Measurements from ENCODE around the gene PXK.
A peak's percentile ranks its signal among the peaks of the same experiment; 100 is the strongest.
"Not testable (repeated sequence)": the region's sequence is repeated elsewhere in the genome, so short reads cannot be mapped to it uniquely, and the experiment has no call there.

Gene PXK

DNA sequence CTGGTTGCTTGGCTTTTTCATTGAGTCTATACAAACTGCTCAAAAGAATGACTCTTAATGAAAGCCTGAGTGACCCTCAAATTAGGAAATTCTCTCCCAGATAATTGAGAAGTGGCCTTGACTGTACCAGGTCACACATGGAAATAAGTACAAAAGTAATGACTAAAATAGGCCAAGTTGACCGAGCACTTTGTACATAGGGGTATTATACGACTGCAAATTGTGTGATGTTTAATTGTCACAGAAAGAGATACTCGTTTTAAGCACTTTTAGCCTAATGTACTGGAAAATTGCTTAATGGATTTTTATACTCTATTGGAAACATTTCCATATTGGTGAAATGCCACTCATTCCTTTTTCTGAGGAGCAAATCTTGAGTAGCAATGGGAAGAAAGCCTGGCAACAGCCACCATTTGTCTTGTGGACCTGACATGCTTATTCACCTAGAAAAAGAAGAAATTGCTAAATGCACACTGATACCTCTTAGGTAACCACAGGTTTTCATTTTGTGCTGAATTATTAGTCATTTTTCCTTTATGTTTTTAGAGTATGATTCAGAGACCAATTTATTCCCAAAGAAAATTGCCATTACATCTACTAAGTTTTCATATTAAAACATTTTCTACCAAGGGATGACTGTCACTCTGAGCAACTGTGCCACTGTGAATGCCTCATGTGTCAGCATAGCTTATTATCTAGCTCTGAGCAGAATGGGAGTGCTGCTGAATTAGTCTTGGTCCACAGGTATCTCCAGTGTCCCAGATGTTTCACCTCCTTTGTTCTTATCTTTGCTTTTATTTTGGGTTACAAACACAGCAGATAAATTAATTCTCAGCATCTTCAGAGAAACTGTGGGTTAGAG lies 8.9 kb upstream of the PXK start:
- DNase-seq, result no peak

DNA sequence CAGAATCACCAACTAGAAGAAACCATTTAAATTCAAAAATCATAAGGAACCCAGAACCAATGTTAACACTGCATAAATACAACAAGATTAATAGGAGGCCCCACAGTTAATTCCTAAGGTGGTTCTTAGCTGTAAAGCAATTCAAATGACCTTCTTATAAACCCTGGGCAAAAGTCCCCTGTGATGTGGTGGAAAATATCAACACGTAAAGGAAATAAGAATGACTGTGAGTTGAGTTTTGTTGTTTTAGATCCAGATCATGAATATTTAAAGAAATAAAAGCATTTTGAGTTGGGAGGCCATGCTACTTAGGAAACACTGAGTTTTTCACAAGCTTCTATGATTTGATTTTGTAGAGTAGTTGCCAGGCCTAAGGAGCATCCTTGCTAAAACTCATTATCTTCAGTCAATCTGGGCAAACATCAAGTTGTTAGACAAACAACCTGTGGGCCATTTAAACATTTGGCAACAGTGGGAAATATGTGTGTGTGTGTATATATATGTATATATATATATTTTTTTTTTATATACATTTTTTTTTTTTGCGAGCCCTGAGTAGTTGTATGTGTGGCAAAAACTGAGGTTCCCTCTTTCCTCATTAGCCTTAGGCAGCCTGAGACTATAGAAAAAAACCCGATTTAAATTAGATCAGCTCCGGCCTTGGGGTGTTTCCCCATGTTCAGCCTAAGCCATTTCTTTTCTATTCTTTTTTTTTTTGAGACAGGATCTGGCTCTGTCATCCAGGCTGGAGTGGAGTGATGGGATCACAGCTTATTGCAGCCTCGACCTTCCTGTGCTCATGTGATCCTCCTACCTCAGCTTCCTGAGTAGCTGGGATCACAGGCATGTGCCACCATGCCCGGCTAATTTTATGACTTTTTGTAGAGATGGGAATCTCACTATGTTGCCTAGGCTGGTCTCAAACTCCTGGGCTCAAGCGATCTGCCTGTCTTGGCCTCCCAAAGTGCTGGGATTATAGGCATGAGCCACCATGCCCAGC lies 8.0 kb upstream of the PXK start:
- no peak for DNase-seq

DNA sequence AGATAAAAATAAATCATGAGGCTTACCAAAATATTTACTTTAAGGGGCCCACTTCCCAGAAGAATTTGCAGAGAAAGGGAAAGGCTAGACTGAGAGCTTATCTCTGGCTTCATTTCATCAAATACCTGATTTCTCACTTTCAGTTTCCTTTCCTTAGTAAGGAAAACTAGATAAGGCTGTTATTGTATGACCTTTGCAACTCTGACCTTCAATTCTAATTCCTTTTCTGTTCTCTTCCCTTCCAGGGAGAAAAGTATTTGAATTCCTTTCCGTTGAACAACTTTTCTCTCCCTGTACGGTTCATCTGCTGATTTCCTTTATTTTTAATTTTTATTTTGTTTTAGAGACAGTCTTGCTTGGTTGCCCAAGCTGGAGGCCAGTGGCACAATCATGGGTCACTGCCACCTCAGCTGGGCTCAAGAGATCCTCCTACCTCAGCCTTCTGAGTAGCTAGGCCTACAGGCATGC lies 7.1 kb upstream of the PXK start:
- DNase-seq, result no peak

DNA sequence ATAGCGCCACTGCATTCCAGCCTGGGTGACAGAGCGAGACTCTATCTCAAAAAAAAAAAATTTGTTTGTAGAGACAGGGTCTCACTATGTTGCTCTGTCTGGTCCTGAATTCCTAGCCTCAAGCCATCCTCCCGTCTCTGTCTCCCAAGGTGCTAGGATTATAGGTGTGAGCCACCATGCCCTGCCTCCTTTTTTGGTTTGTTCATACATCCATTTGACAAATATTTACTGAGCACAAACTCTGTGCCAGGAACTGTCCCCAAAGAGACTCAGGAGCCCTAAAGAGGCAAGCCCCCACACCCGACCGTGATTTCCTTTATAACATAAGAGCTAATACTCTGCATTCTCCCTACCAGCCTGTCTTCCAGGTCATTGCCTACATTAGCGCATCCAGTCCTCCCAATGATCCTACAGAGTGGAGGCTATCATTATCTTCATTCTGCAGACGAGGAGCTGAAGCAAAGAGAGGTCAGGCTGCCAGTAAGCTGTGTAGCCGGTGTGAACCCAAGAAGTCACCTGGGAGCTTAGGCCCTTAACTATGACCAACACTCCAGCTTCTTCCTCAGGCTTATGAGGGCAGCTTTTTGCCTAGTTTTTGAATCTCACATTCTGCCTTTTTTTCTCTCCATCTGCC lies 6.3 kb upstream of the PXK start:
- DNase-seq, result no peak

DNA sequence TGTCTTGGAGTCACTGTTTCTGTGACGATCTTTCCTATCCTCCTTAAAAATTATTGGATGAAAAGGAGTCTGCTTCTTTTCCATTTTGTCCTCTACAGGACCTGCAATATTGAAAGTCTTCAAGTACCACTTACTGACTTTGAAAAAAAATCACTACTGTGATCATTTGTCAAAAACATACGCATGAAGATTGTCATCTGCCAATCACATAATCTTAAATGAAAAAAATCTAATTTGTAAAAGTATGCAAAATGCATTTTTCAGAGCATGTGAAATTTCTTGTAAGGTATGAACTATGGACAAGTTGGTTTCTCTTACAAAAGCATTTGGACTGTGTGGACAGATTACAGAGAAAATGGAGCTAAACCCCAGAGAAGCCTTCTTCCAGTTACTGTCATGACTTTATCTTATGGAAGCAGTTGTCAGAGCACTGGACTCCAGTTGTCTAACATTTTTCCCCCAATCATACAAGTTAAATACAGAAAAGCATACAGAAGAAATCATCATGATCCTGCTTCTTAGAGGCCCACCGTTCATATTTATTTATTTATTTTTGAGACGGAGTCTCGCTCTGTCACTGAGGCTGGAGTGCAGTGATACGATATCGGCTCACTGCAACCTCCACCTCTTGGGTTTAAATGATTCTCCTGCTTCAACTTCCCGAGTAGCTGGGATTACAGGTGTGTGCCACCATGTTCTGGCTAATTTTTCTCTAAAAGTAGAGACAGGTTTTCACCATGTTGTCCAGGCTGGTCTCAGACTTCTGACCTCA lies 3.4 kb upstream of the PXK start:
- DNase-seq, result no peak

DNA sequence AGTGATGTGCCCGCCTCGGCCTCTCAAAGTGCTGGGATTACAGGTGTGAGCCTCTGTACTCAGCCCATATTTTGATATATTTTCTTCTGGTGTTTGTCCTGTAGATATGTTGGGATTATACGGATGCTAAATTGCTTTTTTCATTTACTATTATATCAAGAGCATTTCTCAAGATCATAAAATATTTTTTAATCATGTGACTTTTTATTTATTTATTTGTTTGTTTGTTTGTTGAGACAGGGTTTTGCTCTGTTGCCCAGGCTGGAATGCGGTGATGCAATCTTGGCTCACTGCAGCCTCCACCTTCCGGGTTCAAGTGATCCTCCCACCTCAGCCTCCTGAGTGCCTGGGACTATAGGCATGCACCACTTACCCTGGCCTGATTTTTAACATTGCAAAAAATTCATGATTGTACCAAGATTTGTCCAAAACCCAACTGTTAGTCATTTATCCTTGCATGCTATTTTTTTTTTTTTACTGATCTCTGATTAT lies 2.7 kb upstream of the PXK start:
- DNase-seq, result no peak

DNA sequence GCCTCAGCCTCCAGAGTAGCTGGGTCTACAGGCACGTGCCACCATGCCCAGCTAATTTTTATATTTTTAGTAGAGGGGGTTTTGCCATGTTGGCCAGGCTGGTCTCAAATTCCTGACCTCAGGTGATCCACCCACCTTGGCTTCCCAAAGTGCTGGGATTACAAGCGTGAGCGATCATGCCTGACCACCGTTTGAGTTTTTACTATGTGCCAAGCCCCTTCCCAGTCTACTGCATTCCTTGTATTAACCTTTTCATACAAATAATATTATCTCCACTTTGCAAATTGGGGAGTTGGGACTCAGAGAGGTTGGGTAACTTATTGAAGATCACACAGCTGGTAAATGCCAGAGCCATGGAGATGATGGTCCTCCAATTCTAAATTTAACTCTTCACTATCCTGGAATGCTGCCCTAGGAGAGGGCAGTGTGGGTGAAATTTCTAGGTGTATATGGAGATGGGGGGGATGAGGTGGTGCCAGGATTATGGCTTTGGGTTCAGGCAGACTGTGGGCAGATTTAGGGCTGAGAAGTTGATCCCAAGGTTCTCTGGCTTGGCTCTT lies 1.0 kb upstream of the PXK start:
- DNase-seq, result no peak

DNA sequence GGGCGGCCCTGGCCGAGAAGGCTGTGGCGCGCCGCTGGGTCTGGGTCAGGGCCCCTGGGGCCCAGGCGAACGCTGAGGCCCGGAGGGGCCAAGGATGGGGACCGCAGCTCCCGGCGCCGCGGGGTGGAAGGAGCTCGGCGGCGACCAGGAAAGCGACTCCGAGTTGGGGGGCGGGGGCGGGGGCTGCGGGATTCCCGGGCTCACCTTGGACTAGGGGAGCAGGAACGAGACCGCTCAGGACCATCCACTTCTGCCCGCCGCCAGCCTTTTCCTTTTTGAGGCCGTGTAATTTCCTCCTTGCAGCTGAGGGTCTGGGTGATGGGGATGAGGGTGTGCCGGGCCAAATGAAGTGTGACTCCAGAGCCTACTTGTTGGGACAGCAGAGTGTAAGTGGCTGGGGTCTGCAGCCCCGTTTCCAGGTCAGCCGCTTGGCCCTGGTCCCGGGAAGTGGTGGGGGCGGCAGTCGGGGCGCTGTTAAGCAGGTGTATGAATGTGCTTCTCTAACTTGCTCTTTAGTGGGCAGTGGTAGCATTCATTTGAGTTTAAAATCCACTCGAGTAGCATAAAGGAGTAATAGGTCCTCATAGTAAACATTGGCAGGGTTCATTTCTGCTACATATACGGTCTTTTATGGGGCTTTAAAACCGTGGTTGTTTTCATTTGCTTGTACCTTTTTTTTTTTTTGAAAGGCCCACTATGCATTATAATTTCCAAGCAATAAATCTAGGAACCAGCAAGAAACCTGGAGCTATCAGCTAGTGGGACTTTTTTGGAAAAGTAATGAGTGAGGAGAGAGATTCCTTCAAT lies 717 bp downstream of the PXK start:
- peak in 9 of 14 donors; percentile 18 to 56 (median 45) for DNase-seq

DNA sequence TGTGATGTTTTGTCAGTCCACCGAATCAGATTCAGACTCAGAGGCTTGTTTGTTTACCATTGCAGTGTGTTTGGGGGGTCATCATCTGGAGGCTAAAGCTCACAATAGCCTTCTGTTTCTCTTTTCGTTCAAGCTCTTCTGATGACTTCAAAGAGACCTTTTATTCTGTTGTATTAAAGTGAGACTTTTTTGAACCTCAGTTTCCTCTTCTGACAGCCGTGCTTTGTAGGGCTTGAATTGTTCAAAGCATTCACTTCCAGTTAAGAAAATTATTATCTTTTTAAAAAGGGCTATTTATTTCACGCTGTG lies 1.3 kb downstream of the PXK start:
- peak in 3 of 14 donors; percentile 12 to 36 (median 13) for DNase-seq

DNA sequence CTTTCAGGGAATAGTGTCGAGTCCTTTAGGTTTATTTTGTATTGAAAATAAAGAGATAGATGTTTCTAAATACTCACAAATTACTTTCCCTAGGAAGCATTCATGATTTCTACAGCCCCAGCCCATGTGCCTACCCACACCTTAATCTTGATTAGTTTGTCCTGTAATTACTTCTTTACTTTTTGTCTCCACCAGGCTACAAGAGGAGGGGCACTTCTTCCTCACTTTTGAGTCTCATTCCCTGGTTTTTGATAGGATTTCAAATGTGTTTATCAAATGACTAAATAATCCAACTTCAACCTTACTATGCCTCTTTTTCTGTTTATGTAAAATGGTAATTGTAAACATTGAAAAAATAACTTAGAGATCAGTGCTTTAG lies 1.8 kb downstream of the PXK start:
- DNase-seq, result no peak

DNA sequence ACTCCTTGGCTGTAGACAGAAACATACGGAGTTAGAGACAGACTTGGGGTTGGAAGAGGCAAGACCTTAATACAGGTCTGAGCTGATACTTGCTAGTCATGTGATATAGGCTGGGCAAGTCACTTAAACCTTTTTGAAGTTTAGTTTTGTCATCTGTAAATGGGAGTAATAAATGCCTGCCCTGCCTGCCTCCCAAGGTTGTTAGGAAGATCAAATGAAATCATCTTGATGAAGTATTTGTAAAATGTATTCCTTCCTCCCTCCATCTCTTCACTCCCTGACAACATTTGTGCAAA lies 2.9 kb downstream of the PXK start:
- DNase-seq, result no peak

DNA sequence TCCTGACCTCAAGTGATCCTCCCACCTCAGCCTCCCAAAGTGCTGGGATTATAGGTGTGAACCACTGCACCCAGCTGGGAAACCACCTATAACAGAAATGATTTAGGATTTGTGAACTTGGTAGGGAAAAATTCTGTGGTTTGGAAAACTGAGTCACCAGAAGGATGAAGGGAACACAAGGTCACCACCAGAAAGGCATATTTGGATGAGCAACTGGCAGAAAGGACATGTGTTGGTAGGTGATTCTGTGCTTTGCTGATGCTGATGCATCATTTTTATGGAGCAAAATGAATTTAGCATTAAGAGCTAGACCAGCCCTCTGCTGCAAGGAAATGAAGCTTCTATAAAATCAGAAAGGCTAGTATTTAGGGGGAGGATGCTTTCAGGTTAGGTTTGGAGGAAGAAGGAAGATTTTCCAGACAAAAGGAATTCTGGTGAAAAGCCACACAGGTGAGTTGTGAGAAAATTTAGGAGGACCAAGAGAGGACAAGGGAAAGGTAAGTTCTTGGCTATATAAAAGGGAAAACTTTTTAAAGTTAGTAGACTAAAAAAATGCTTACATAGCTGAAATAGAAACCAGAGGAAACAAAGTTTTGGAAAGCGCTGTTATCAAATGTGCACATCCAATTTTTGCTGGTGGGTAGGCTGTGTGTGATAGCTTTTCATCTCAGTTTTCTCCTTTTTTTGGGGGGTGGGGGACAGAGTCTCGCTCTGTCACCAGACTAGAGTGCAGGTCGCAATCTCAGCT lies 3.6 kb downstream of the PXK start:
- DNase-seq, result no peak

DNA sequence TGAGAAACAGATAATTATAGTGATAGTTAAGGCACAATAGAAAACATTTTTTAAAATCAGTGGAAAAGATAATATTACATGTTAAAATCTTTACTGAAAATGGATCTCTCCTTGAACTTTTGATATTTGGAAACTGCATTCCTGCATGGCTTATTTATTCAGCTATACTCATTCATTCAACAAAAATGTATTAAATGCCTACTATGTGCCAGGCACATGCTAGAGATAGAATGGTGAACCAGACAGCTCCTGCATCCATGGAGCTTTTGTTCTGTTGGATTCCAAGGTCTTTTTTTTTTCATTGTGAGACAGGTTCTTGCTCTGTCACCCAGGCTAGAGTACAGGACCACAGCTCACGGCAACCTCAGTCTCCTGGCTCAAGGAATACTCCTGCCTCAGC lies 4.5 kb downstream of the PXK start:
- no peak for DNase-seq

DNA sequence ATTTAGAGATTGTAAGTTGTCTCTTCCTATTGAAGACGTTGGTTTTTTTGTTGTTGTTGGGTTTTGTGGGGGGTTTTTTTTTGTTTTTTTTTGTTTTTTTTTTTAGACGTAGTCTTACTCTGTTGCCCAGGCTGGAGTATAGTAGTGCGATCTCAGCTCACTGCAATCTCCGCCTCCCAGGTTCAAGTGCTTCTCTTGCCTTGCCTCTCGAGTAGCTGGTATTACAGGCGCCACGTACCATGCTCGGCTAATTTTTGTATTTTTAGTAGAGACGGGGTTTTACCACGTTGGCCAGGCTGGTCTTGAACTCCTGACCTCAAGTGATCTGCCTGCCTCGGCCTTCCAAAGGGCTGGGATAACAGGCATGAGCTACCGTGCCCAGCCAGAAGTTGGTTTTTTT lies 6.5 kb downstream of the PXK start:
- DNase-seq, result not testable (repeated sequence)

DNA sequence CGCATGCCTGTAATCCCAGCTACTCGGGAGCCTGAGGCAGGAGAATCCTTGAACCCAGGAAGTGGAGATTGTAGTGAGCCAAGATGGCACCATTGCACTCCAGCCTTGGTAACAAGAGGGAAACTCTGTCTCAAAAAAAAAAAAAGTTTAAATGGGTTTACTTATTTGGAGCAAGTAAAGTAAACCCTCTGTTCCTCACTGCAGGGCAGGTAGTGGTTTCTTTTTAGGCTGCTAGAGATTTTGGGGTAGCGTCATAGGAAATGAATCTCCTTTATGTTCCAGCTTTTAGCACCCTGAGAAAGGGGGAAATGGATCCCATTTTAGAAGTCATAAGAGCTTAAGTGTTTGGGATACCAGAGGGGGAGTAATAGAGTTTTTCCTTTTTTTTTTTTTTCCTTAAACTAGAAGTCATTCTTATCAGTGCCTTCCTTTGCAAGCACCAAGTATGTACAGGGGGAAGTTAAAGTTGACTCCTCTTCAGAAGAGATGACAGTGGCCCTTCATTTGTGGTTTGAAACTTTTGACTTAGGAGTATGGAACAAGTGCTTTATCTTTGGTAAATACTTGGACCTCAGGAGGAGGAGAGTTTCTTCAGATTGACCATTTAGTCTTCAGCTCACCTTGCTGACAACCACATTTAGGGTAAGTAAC lies 8.0 kb downstream of the PXK start:
- DNase-seq, result no peak

DNA sequence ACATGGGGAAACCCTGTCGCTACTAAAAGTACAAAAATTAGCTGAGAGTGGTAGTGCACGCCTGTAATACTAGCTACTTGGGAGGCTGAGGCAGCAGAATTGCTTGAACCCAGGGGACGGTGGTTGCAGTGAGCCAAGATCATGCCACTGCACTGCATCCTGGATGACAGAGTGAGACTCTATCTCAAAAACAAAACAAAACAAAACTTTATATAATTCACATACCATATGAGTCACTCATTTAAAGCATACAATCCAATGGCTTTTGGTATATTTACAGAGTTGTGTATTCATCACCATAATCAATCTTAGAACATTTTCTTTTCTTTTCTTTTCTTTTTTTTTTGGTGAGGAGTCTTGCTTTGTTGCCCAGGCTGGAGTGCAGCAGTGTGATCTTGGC lies 8.7 kb downstream of the PXK start:
- no peak for DNase-seq

DNA sequence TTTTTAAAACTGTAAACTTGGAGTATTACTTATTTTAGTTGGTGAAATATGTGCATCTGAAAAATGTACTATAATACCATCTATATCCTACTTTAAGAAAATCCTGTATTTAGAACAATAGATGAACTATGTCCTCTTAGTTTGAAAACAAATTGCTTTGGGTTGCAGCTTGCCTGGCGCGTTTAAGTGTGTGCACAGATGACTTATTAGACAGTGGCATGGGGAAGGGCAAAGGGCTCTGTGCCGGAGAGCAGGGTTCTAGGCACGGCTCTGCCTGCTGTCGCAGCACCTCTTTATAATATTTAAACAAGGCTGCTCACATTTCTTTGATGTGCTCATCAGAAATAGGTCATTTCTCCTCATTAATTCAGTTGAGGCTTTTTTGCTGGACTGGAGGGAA lies 10.0 kb downstream of the PXK start:
- peak in 2 of 14 donors; percentile 9 to 20 for DNase-seq

DNA sequence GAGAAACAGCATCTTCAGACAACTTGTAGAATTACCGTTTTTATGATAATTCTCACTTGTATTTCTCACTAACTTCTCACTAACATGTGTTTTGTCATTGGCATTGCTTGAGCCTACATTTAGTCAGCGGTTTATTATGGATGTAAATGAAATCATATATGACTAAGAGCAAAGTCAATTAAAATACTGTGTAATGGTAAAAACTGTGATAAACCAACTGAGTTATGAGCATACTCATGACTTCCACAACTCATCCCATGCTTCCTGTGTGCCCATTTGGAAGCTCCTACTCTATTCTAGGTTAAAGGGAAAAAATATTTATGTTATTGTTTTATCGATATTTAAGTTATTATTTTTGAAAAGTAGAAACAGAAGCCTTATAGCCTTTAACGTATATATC lies 12.8 kb downstream of the PXK start:
- no peak for DNase-seq

DNA sequence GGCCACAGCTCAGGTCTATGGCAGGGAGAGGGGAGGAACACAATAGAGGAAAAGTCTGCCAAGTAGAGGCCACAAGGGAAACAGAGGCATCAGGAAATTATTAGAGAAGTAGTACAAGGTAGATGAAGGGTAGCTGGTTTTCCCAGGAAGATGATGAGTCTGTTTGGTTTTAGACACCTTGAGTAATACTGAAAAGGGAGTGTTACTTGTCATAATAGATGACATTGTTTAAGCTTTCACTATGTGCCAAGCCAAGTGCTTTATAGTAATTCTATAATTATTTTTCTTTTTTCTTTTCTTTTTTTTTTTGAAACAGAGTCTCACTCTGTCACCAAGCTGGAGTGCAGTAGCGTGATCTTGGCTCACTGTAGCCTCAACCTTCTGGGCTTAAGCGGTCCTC lies 13.7 kb downstream of the PXK start:
- no peak for DNase-seq

DNA sequence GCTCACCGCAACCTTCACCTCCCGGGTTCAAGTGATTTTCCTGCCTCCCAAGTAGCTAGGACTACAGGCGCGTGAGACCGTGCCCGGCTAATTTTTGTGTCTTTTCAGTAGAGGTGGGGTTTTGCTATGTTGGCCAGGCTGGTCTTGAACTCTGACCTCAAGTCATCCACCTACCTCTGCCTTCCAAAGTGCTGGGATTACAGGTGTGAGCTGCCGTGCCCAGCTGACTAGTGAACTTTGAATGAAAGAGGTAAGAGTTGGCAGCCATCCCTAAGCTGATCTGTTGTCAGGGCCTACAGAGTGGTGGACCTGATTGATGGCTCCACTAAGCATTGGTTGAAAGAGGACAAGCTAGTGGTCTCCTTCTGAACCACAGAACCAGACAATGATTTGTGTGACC lies 15.3 kb downstream of the PXK start:
- no peak for DNase-seq

All from C1 segment of cervical spinal cord (tissue), 14 donors.